Measurements from ENCODE around the gene PDE4C.
A peak's percentile ranks its signal among the peaks of the same experiment; 100 is the strongest.

Gene PDE4C

DNA sequence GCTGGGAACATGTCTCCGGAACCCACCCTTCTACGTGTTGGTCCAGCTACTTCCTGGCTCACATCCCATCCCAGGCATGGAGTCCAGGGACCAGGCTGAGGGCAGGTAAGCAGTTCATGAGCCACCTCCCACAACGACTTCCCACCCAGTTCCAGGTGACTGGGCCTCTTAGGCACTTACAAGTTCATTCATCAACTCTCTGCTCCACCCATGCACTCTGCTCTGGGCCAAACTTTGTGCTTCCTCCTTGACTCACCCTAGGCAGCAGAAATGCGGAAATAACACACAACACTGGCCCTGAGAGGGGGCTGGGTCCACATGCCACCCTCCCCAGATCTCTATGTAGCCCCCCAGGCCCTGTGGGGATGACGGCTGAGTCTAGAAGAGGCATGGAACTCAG, 27.5 kb upstream of the PDE4C start:
- no peaks in the 10 kb centered on the region for H3K9me3 ChIP-seq (ENCODE audit: control insufficient read depth, insufficient read depth, low read length)
- no peak overlapping the region for H3K9ac ChIP-seq (ENCODE audit: low read depth, low read length)
- no peak overlapping the region for H3K4me3 ChIP-seq (ENCODE audit: low read depth, low read length)
- peaks cover 6% of the 10 kb centered on the region for H3K4me1 ChIP-seq (ENCODE audit: control insufficient read depth, insufficient read depth, low read length)
- H3K36me3 ChIP-seq (ENCODE audit: control insufficient read depth, insufficient read depth, low read length): no peaks in the 10 kb centered on the region
- H3K27ac ChIP-seq (ENCODE audit: low read depth, low read length): no peak overlapping the region
- peaks cover 7% of the 10 kb centered on the region for H3K27me3 ChIP-seq (ENCODE audit: control insufficient read depth, insufficient read depth, low read length)

DNA sequence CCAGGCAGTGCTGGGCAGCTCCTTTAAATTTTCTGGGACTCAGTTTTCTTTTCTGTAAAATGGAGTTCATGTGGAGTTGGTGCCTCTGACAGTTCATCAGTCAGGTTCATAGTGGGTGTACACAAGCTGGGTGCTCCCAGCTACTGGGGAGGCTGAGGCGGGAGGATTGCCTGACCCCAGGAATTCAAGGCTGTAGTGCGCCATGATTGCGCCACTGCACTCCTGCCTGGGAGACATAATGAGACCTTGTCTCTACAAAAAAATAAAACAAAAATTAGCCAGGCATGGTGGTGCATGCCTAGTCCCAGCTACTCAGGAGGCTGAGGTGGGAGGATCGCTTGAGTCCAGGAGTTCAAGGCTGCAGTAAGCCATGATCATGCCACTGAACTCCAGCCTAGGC, 26.9 kb upstream of the PDE4C start:
- Histone ChIP-seq H3K36me3 (ENCODE audit: control insufficient read depth, insufficient read depth, low read length) (no peaks in the 10 kb centered on the region), H3K27ac (ENCODE audit: low read depth, low read length) (no peak overlapping the region), H3K4me3 (ENCODE audit: low read depth, low read length) (no peak overlapping the region), H3K9me3 (ENCODE audit: control insufficient read depth, insufficient read depth, low read length) (no peaks in the 10 kb centered on the region), H3K9ac (ENCODE audit: low read depth, low read length) (no peak overlapping the region), H3K27me3 (ENCODE audit: control insufficient read depth, insufficient read depth, low read length) (peaks cover 7% of the 10 kb centered on the region), H3K4me1 (ENCODE audit: control insufficient read depth, insufficient read depth, low read length) (peaks cover 6% of the 10 kb centered on the region)

DNA sequence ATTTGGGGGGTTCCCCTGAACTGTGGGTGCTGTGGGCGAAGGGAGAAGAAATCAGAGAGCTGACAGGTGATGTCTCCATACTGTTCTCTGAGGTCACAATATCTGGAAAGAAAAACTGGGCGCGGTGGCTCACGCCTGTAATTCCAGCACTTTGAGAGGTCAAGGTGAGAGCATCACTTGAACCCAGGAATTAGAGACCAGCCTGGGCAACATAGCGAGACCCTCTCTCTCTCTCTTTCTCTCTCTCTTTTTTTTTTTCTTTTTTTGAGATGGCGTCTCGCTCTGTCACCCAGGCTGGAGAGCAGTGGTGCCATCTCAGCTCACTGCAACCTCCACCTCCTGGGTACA, 26.1 kb upstream of the PDE4C start:
- no peaks in the 10 kb centered on the region for H3K36me3 ChIP-seq (ENCODE audit: control insufficient read depth, insufficient read depth, low read length)
- H3K27me3 ChIP-seq (ENCODE audit: control insufficient read depth, insufficient read depth, low read length): peaks cover 7% of the 10 kb centered on the region; the same call in 1 of the 2 replicates
- no peak overlapping the region for H3K27ac ChIP-seq (ENCODE audit: low read depth, low read length)
- H3K9me3 ChIP-seq (ENCODE audit: control insufficient read depth, insufficient read depth, low read length): no peaks in the 10 kb centered on the region
- peaks cover 6% of the 10 kb centered on the region for H3K4me1 ChIP-seq (ENCODE audit: control insufficient read depth, insufficient read depth, low read length)
- H3K4me3 ChIP-seq (ENCODE audit: low read depth, low read length): no peak overlapping the region
- no peak overlapping the region for H3K9ac ChIP-seq (ENCODE audit: low read depth, low read length)

DNA sequence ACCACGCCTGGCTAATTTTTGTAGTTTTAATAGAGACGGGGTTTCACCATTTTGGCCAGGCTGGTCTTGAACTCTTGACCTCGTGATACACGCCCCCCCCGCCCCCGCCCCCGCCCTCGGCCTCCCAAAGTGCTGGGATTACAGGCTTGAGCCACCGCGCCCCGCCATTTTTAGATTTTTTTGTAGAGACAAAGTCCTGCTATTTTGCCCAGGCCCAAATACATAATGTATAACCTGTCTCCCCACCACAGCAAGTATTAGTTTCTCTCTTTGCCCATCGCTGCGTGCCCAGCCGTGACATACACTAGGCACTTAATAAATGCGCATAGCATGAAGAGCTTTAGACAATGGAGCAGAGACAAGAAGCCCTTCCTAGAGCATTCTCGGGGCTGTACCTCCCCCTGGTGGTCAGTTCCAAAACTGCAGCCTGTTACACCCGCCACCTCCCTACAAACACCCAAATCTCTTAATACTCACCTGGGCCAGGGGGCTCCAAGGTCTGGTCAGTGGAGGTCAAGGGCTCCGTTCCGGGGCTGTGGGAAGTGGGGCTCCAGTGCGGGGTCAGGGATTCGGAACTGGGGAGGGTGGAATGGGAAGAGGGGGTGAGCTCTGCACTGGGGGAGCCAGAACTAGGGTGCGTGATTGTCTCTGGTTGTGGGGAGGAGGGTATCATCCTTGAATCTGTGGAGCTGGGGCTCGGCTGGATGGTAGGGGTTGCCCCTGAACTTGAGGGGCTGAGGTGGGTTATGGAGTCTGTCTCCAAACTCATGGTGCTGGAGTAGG, 25.5 kb upstream of the PDE4C start:
- peaks cover 7% of the 10 kb centered on the region; the same call in 1 of the 2 replicates for H3K27me3 ChIP-seq (ENCODE audit: control insufficient read depth, insufficient read depth, low read length)

DNA sequence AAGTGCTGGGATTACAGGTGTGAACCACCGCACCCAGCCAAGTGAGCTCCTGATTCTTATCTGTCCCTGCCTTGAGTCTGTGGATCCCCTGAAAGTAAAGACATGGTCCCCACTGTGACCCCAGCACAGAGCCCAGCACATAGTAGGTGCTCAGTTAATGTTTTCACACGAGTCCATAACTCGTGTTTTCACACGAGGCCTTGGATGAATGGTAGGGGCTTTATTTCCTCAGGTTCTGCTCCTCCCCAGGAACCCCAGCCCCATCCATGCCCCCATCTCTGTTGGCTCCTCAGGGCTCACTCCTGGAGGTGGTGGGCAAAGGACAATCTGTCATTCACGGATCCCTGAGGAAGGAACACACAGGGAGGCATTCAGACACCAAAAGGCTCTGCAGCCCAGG, 23.6 kb upstream of the PDE4C start:
- Histone ChIP-seq H3K36me3 (ENCODE audit: control insufficient read depth, insufficient read depth, low read length) (no peaks in the 10 kb centered on the region), H3K4me3 (ENCODE audit: low read depth, low read length) (no peak overlapping the region), H3K27me3 (ENCODE audit: control insufficient read depth, insufficient read depth, low read length) (peaks cover 7% of the 10 kb centered on the region; the same call in 1 of the 2 replicates), H3K4me1 (ENCODE audit: control insufficient read depth, insufficient read depth, low read length) (peaks cover 3% of the 10 kb centered on the region), H3K9ac (ENCODE audit: low read depth, low read length) (no peak overlapping the region), H3K9me3 (ENCODE audit: control insufficient read depth, insufficient read depth, low read length) (no peaks in the 10 kb centered on the region), H3K27ac (ENCODE audit: low read depth, low read length) (no peak overlapping the region)

More for the DNA sequence above, 25.5 kb upstream of the PDE4C start:
- H3K27ac ChIP-seq (ENCODE audit: low read depth, low read length): no peak overlapping the region
- no peaks in the 10 kb centered on the region for H3K9me3 ChIP-seq (ENCODE audit: control insufficient read depth, insufficient read depth, low read length)
- H3K4me3 ChIP-seq (ENCODE audit: low read depth, low read length): no peak overlapping the region
- H3K36me3 ChIP-seq (ENCODE audit: control insufficient read depth, insufficient read depth, low read length): no peaks in the 10 kb centered on the region
- no peak overlapping the region for H3K9ac ChIP-seq (ENCODE audit: low read depth, low read length)
- peaks cover 6% of the 10 kb centered on the region for H3K4me1 ChIP-seq (ENCODE audit: control insufficient read depth, insufficient read depth, low read length)

DNA sequence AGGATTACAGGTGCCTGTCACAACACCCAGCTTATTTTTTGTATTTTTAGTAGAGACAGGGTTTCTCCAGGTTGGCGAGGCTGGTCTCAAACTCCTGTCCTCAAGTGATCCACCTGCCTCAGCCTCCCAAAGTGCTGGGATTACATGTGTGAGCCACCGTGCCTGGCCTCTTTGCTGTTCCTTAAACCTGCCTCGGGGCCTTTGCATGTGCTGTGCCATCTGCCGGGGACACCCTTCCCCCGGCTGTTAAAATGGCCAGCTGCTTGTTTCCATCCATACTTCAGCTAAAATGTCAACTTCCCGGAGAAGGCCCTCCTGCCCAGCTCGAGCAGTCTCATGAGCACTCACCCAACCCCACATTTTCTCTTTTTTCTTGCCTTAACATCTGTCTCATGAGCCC, 19.1 kb upstream of the PDE4C start:
- Histone ChIP-seq H3K9ac (ENCODE audit: low read depth, low read length) (no peak overlapping the region), H3K36me3 (ENCODE audit: control insufficient read depth, insufficient read depth, low read length) (no peaks in the 10 kb centered on the region), H3K4me3 (ENCODE audit: low read depth, low read length) (no peak overlapping the region), H3K9me3 (ENCODE audit: control insufficient read depth, insufficient read depth, low read length) (no peaks in the 10 kb centered on the region), H3K27me3 (ENCODE audit: control insufficient read depth, insufficient read depth, low read length) (no peaks in the 10 kb centered on the region), H3K27ac (ENCODE audit: low read depth, low read length) (no peak overlapping the region), H3K4me1 (ENCODE audit: control insufficient read depth, insufficient read depth, low read length) (no peaks in the 10 kb centered on the region; the same call in 1 of the 2 replicates)

DNA sequence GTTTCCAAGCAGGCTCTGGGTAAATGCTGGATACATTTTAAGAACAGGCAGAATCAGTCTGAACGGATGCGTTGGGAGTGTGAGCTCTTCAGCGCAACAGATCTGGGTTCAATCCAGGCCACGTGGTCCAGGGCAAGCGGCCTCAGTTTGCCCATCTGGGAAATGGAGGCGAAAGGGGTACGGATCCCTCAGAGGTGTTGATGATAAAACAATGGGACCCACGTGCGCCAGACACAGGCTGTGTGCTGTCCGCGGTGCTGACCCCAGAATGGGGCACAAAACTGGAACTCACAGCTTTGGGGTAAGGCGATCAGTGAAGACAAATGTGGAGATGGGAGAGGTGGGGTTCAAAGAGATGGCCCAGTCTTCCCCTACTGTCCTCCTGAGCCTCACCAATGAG, 13.1 kb upstream of the PDE4C start:
- Histone ChIP-seq H3K36me3 (ENCODE audit: control insufficient read depth, insufficient read depth, low read length) (no peaks in the 10 kb centered on the region), H3K27me3 (ENCODE audit: control insufficient read depth, insufficient read depth, low read length) (no peaks in the 10 kb centered on the region), H3K9ac (ENCODE audit: low read depth, low read length) (no peak overlapping the region), H3K9me3 (ENCODE audit: control insufficient read depth, insufficient read depth, low read length) (no peaks in the 10 kb centered on the region), H3K4me1 (ENCODE audit: control insufficient read depth, insufficient read depth, low read length) (no peaks in the 10 kb centered on the region), H3K4me3 (ENCODE audit: low read depth, low read length) (no peak overlapping the region), H3K27ac (ENCODE audit: low read depth, low read length) (no peak overlapping the region)

DNA sequence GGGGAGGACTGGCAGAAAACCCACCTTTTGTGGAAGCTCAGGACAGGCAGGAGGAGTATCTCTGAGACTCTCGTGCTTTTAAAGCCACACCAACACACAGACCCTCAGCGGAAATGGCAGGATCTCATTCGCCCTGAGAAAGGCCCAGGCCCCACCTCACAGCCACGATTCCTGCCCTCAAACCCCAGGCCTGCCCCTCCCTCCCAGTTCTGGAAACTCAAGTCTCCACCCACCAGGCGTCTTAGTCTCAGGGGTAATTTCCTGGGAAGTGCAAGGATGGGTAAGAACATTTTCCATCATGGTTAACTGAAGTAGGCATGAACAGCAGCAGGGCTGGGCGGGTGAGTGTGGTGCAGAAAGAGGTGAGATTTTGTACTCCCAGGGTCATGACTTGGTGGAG, 8.0 kb upstream of the PDE4C start:
- H3K36me3 ChIP-seq (ENCODE audit: control insufficient read depth, insufficient read depth, low read length): no peaks in the 10 kb centered on the region
- H3K9me3 ChIP-seq (ENCODE audit: control insufficient read depth, insufficient read depth, low read length): no peaks in the 10 kb centered on the region
- H3K9ac ChIP-seq (ENCODE audit: low read depth, low read length): no peak overlapping the region
- no peak overlapping the region for H3K4me3 ChIP-seq (ENCODE audit: low read depth, low read length)
- H3K27me3 ChIP-seq (ENCODE audit: control insufficient read depth, insufficient read depth, low read length): no peaks in the 10 kb centered on the region
- H3K27ac ChIP-seq (ENCODE audit: low read depth, low read length): no peak overlapping the region
- H3K4me1 ChIP-seq (ENCODE audit: control insufficient read depth, insufficient read depth, low read length): peaks cover 20% of the 10 kb centered on the region

DNA sequence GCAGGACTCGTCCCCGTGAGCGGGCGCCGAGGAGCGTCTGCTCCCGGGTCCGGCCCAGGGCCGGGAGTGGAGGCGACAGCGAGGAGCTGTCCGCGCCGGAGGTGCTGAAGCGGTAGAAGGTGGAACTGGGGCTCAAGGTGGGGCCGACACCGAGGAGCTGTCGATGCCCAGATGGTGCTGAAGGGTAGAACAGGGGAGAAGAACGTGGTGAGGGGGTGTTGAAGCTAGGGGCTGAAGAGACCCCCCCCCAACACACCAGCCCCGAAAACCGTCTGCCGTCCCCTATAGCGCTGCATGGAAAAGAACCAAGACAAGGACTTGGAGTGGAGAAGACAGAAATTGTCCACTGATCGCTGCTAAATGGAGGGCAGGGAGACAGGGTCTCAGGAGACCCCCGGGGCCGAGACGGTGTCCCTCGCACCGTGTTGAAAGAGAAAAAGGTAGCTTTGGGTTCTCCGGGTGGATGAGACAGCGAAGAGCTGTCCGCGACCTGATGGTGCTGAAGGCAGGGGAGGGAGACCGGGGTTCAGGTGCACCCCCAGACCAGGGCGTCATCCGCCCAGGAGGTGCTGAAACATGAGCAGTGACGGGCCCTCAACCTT, 7.1 kb upstream of the PDE4C start:
- peak overlapping the region; percentile 81 for H3K27ac ChIP-seq (ENCODE audit: low read depth, low read length)

DNA sequence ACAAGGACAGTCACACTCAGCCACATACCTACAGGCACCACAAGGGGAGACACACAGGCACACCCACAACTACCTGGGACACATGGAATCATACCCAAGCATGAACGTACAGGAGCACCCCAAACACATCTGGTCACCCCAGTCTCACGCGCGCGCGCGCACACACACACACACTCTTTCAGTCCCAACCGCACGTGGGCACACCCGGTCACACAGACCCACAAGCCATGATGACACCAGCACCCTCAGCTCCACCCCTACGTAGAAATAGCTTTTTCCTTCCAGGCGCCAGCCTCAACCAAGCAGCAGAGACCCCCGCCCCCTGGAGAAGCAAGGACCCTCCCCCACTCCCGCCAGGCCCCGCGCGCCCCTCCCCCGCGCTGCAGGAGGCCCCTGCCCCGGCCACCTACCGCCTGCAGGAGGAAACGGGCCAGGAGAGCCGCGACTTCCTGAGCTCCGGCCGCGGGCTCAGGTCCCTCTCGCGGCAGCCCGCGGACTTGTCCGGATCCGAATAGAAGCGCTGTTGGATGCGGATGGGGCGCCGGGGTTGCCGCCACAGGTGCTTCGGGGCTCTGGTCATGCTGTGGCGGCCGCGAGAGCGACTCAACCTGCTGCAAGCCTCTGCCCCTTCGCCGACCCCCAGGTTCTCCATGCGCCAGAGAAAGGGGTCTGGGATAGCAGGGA, 6.4 kb upstream of the PDE4C start:
- Histone ChIP-seq H3K27me3 (ENCODE audit: control insufficient read depth, insufficient read depth, low read length) (no peaks in the 10 kb centered on the region), H3K27ac (ENCODE audit: low read depth, low read length) (peak overlapping the region; percentile 81), H3K9me3 (ENCODE audit: control insufficient read depth, insufficient read depth, low read length) (no peaks in the 10 kb centered on the region), H3K36me3 (ENCODE audit: control insufficient read depth, insufficient read depth, low read length) (no peaks in the 10 kb centered on the region), H3K9ac (ENCODE audit: low read depth, low read length) (peak overlapping the region; percentile 44; the same call in 1 of the 2 replicates), H3K4me1 (ENCODE audit: control insufficient read depth, insufficient read depth, low read length) (peaks cover 20% of the 10 kb centered on the region), H3K4me3 (ENCODE audit: low read depth, low read length) (peak overlapping the region; percentile 64)

More for the DNA sequence above, 7.1 kb upstream of the PDE4C start:
- H3K9me3 ChIP-seq (ENCODE audit: control insufficient read depth, insufficient read depth, low read length): no peaks in the 10 kb centered on the region
- H3K36me3 ChIP-seq (ENCODE audit: control insufficient read depth, insufficient read depth, low read length): no peaks in the 10 kb centered on the region
- H3K9ac ChIP-seq (ENCODE audit: low read depth, low read length): no peak overlapping the region
- peak overlapping the region; percentile 55 for H3K4me3 ChIP-seq (ENCODE audit: low read depth, low read length)
- no peaks in the 10 kb centered on the region for H3K27me3 ChIP-seq (ENCODE audit: control insufficient read depth, insufficient read depth, low read length)
- H3K4me1 ChIP-seq (ENCODE audit: control insufficient read depth, insufficient read depth, low read length): peaks cover 20% of the 10 kb centered on the region

DNA sequence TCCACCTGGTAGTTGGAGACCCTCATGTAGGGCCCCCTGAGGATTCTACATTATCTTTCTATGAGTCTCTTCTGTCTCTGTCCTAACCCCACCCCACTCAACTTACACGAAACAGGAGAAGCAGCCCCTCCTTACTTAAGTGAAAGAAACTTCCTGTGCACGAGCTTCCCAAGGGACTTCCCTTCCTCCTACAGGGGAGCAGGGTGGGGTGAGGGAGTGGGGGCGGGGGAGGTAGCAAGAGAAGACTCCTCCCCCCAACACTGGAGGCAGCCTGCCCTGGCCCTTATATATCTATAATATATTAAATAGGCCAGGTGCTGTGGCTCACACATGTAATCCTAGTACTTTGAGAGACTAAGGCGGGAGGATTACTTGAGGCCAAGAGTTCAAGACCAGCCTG, 5.5 kb upstream of the PDE4C start:
- H3K9ac ChIP-seq (ENCODE audit: low read depth, low read length): no peak overlapping the region
- peak overlapping the region; percentile 71 for H3K27ac ChIP-seq (ENCODE audit: low read depth, low read length)
- H3K27me3 ChIP-seq (ENCODE audit: control insufficient read depth, insufficient read depth, low read length): peaks cover 5% of the 10 kb centered on the region
- no peaks in the 10 kb centered on the region for H3K36me3 ChIP-seq (ENCODE audit: control insufficient read depth, insufficient read depth, low read length)
- no peaks in the 10 kb centered on the region for H3K9me3 ChIP-seq (ENCODE audit: control insufficient read depth, insufficient read depth, low read length)
- H3K4me3 ChIP-seq (ENCODE audit: low read depth, low read length): no peak overlapping the region
- H3K4me1 ChIP-seq (ENCODE audit: control insufficient read depth, insufficient read depth, low read length): peaks cover 20% of the 10 kb centered on the region

All from HUES48 (cell line).